ENCODE results near the gene USP3.

DNA sequence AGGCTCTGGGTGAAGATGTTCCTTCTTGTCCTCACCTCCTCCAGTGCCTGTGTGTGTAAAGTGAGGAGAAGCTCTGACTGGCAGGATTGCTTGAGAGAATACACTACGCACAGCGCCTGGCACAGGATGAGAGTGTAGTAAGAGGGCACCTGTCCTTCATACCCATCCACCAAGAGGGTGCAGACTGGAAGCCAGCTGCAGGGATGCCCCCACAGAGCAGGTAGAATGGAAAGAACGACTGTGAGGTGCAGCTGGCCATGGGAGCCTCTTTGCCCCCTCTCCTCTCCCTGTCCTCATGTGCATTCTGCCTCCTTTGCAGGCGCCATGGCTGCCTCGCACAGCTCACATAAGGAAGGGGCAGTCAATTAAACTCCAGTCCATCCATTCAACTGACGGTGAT lies 105.1 kb downstream of the USP3 start:
- TF ChIP-seq, protein P1, sequence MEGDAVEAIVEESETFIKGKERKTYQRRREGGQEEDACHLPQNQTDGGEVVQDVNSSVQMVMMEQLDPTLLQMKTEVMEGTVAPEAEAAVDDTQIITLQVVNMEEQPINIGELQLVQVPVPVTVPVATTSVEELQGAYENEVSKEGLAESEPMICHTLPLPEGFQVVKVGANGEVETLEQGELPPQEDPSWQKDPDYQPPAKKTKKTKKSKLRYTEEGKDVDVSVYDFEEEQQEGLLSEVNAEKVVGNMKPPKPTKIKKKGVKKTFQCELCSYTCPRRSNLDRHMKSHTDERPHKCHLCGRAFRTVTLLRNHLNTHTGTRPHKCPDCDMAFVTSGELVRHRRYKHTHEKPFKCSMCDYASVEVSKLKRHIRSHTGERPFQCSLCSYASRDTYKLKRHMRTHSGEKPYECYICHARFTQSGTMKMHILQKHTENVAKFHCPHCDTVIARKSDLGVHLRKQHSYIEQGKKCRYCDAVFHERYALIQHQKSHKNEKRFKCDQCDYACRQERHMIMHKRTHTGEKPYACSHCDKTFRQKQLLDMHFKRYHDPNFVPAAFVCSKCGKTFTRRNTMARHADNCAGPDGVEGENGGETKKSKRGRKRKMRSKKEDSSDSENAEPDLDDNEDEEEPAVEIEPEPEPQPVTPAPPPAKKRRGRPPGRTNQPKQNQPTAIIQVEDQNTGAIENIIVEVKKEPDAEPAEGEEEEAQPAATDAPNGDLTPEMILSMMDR (IDR thresholded peaks at IDR 0.05; ENCODE audit: low read depth, low read length, poor library complexity, severe bottlenecking), result no peak
- no peak for TF ChIP-seq EZH2phosphoT487 (IDR thresholded peaks at IDR 0.05; ENCODE audit: borderline replicate concordance, low read length)

Measured in DOHH2 (cell line).